Caco-2 (cell line): ENCODE data around the gene ZNF823. TPM values are rescaled to one million over a fixed set of nuclear protein-coding genes. Genes with fewer than 3 reads are reported as not detected.
A peak's percentile ranks its signal among the peaks of the same experiment; 100 is the strongest.

Source experiments
- BruUV-seq: library from RNA; stranded (reverse); fragments of 400-500 nt; replicated peaks from 2 replicates; lab custom pipeline; 2021; lab: Mats Ljungman, UMichigan
- CTCF ChIA-PET: fragments of 300-600 bp; sonication (Branson Sonifier 250); formaldehyde crosslinking; loops from one replicate; lab custom pipeline; 2022; ENCODE audit warnings: antibody characterized with exemption; lab: Charles Lee
- POLR2A ChIA-PET: fragments of 300-600 bp; sonication (Branson Sonifier 250); formaldehyde crosslinking; loops from one replicate; lab custom pipeline; 2022; ENCODE audit warnings: antibody characterized with exemption; lab: Charles Lee
- DNase-seq, 2 experiments: peaks; one replicate each; pipeline versions ENCODE4 v3.0.0 to v3.0.0-alpha.2; 2020 to 2022
- H3K27me3 ChIP-seq: replicated peaks from 2 replicates; pipeline ENCODE4 v1.6.0; 2011; ENCODE audit warnings: low read length; ENCODE audit not compliant: control insufficient read depth, insufficient read depth
- H3K36me3 ChIP-seq: 2 replicates; pipeline ENCODE4 v1.5.1; 2011; ENCODE audit warnings: low read length; ENCODE audit not compliant: control insufficient read depth, insufficient read depth
- H3K4me1 ChIP-seq: fragments of 250-450 bp; sonication (Bioruptor Pico); 2 replicates; pipeline ENCODE4 v1.5.1; 2020; ENCODE audit warnings: mild to moderate bottlenecking
- H3K4me3 ChIP-seq: 2 replicates; pipeline ENCODE4 v1.5.1; 2011; ENCODE audit warnings: low read depth, mild to moderate bottlenecking, control low read depth, low read length
- H3K9me3 ChIP-seq: fragments of 250-450 bp; sonication (Bioruptor Pico); 2 replicates; pipeline ENCODE4 v1.5.1; 2020; ENCODE audit warnings: mild to moderate bottlenecking, moderate library complexity
- H3K27ac Mint-ChIP-seq: one replicate; pipeline ENCODE4 v1.8.0; 2022; ENCODE audit warnings: mixed read lengths; ENCODE audit not compliant: unreplicated experiment
- H3K27me3 Mint-ChIP-seq: one replicate; pipeline ENCODE4 v1.8.0; 2022; ENCODE audit warnings: mixed read lengths; ENCODE audit not compliant: insufficient read depth, unreplicated experiment
- H3K36me3 Mint-ChIP-seq: one replicate; pipeline ENCODE4 v1.8.0; 2022; ENCODE audit warnings: mild to moderate bottlenecking, mixed read lengths; ENCODE audit not compliant: insufficient read depth, unreplicated experiment
- H3K4me1 Mint-ChIP-seq: one replicate; pipeline ENCODE4 v1.8.0; 2022; ENCODE audit warnings: low read depth, mixed read lengths; ENCODE audit not compliant: unreplicated experiment
- H3K4me3 Mint-ChIP-seq: one replicate; pipeline ENCODE4 v1.8.0; 2022; ENCODE audit warnings: mild to moderate bottlenecking, moderate library complexity, mixed read lengths; ENCODE audit not compliant: unreplicated experiment
- H3K9me3 Mint-ChIP-seq: one replicate; pipeline ENCODE4 v1.8.0; 2022; ENCODE audit warnings: mixed read lengths; ENCODE audit not compliant: unreplicated experiment
- CTCF ChIP-seq, 2 experiments: fragments of 200-600 bp in 1 of 2; IDR thresholded peaks; 1 replicate in 1 of 2; 2 replicates in 1 of 2; pipeline versions ENCODE4 v1.5.1 to v1.8.0; 2011 to 2022; ENCODE audit warnings: antibody characterized with exemption in 1 of 2, control low read depth in 1 of 2, inconsistent platforms in 1 of 2, low read depth in 1 of 2, low read length in 1 of 2, mild to moderate bottlenecking in 1 of 2, moderate library complexity in 1 of 2; ENCODE audit not compliant: insufficient read depth in 1 of 2, severe bottlenecking in 1 of 2, unreplicated experiment in 1 of 2
- intact Hi-C: fragments of 100-400 bp; cut with micrococcal nuclease; formaldehyde crosslinking; loops from one replicate; pipeline ENCODE4 v1.10.0; 2022; ENCODE audit not compliant: unreplicated experiment
- total RNA-seq: library from RNA; stranded (reverse); gene quantifications from 2 replicates; pipeline ENCODE4 v1.2.3, GENCODE V29; 2022

ZNF823 gene
- total RNA-seq, 1 experiment from 2014 or later, result 12.1 TPM

GRCh38 chr19:11729586-11729985 is 9.2 kb downstream of the ZNF823 start:
- Mint-ChIP-seq H3K9me3 (peaks cover 15% of the 10 kb centered on the region), H3K4me3 (no peak overlapping the region), H3K36me3 (peaks cover 82% of the 10 kb centered on the region), H3K4me1 (no peaks in the 10 kb centered on the region), H3K27me3 (no peaks in the 10 kb centered on the region), H3K27ac (no peak overlapping the region)
- H3K27me3 ChIP-seq, result no peaks in the 10 kb centered on the region
- TF ChIP-seq CTCF (IDR thresholded peaks at IDR 0.05; ENCODE audit: insufficient read depth in 1 of 2, low read depth in 1 of 2, low read length in 1 of 2, severe bottlenecking in 1 of 2, unreplicated experiment in 1 of 2), result no peak
- H3K9me3 ChIP-seq, result peaks cover 17% of the 10 kb centered on the region
- peaks cover 5% of the 10 kb centered on the region for H3K36me3 ChIP-seq
- intact Hi-C loops, result no loop called here
- H3K4me1 ChIP-seq, result no peaks in the 10 kb centered on the region
- CTCF ChIA-PET, result no interaction called here
- DNase-seq, result no peak
- H3K4me3 ChIP-seq, result no peak overlapping the region
- POLR2A ChIA-PET, result no interaction called here
- BruUV-seq, result TSS peak; percentile 14

GRCh38 chr19:11722414-11722813 is 16.3 kb downstream of the ZNF823 start:
- no peak overlapping the region for H3K27ac Mint-ChIP-seq
- intact Hi-C loops, result no loop called here
- peaks cover 10% of the 10 kb centered on the region for H3K36me3 ChIP-seq
- H3K9me3 ChIP-seq, result peaks cover 45% of the 10 kb centered on the region
- H3K4me3 Mint-ChIP-seq, result no peak overlapping the region
- peaks cover 79% of the 10 kb centered on the region for H3K36me3 Mint-ChIP-seq
- CTCF ChIA-PET, result no interaction called here
- BruUV-seq, result no TSS peak
- no peaks in the 10 kb centered on the region for H3K27me3 ChIP-seq
- POLR2A ChIA-PET, result no interaction called here
- H3K4me1 ChIP-seq, result no peaks in the 10 kb centered on the region
- no peak for DNase-seq
- no peaks in the 10 kb centered on the region for H3K4me1 Mint-ChIP-seq
- H3K4me3 ChIP-seq, result no peak overlapping the region
- no peak for TF ChIP-seq CTCF (IDR thresholded peaks at IDR 0.05; ENCODE audit: insufficient read depth in 1 of 2, low read depth in 1 of 2, low read length in 1 of 2, severe bottlenecking in 1 of 2, unreplicated experiment in 1 of 2)
- H3K27me3 Mint-ChIP-seq, result no peaks in the 10 kb centered on the region
- H3K9me3 Mint-ChIP-seq, result peaks cover 28% of the 10 kb centered on the region

- no peak for TF ChIP-seq CTCF (IDR thresholded peaks at IDR 0.05; ENCODE audit: insufficient read depth in 1 of 2, low read depth in 1 of 2, low read length in 1 of 2, severe bottlenecking in 1 of 2, unreplicated experiment in 1 of 2)
- H3K4me3 ChIP-seq, result no peak overlapping the region
- no peaks in the 10 kb centered on the region for H3K4me1 ChIP-seq
- peaks cover 23% of the 10 kb centered on the region for H3K9me3 Mint-ChIP-seq
- H3K4me3 Mint-ChIP-seq, result no peak overlapping the region
- no peaks in the 10 kb centered on the region for H3K27me3 Mint-ChIP-seq
- H3K27me3 ChIP-seq, result no peaks in the 10 kb centered on the region
- ChIA-PET POLR2A (no interaction called here), CTCF (no interaction called here)
- H3K36me3 ChIP-seq, result peaks cover 10% of the 10 kb centered on the region
- no peaks in the 10 kb centered on the region for H3K4me1 Mint-ChIP-seq
- intact Hi-C loops, result no loop called here
- no peak overlapping the region for H3K27ac Mint-ChIP-seq
- H3K9me3 ChIP-seq, result peaks cover 41% of the 10 kb centered on the region
- no peak for DNase-seq
- peaks cover 73% of the 10 kb centered on the region for H3K36me3 Mint-ChIP-seq
- no TSS peak for BruUV-seq
Observed at GRCh38 chr19:11721681-11722080, 17.1 kb downstream of the ZNF823 start.
